ENCODE data around the gene NKPD1. TPM values are rescaled to one million over a fixed set of nuclear protein-coding genes. Genes with fewer than 3 reads are reported as not detected.

Gene NKPD1
- total and polyA plus RNA-seq, 10 donors: 0.17 to 0.77 (median 0.21) TPM; not detected in 1

GRCh38 chr19:45154064-45154827 lies 6.5 kb downstream of the NKPD1 start:
- Histone ChIP-seq H3K4me3 (peak overlapping the region in 5 of 8 donors; percentile 32 to 67 (median 36)), H3K36me3 (no peaks in the 10 kb centered on the region), H3K27ac (no peak overlapping the region), H3K27me3 (replicated peaks in 1 of 7) (peaks cover 0 to 89% (median 46%) of the 10 kb centered on the region in 7 donors), H3K9me3 (no peaks in the 10 kb centered on the region), H3K4me1 (peaks cover 25 to 33% (median 29%) of the 10 kb centered on the region in 6 donors)
- TF ChIP-seq POLR2AphosphoS5 (IDR thresholded peaks at IDR 0.05): peak in 1 of 3 donors; percentile 15
- no peak for TF ChIP-seq POLR2A (IDR thresholded peaks at IDR 0.05)
- WGBS, 5 donors: 53 to 67% (median 60%) methylated on average over 16 to 19 of the region's 19 CpGs
- DNase-seq: no peak
- intact Hi-C loops (cut with DNase I; ENCODE audit: low total_unique reads): no loop called here

GRCh38 chr19:45153339-45154063 lies 7.3 kb downstream of the NKPD1 start:
- peak overlapping the region; percentile 23 to 67 (median 36) for H3K4me3 ChIP-seq
- peaks cover 0 to 5% (median 0%) of the 10 kb centered on the region in 6 donors for H3K36me3 ChIP-seq
- peak overlapping the region in 2 of 8 donors; percentile 6 to 46 for H3K27ac ChIP-seq
- no peaks in the 10 kb centered on the region for H3K9me3 ChIP-seq
- intact Hi-C loops (cut with DNase I; ENCODE audit: low total_unique reads): no loop called here
- peaks cover 25 to 33% (median 29%) of the 10 kb centered on the region in 6 donors for H3K4me1 ChIP-seq
- peaks cover 0 to 82% (median 41%) of the 10 kb centered on the region in 7 donors for H3K27me3 ChIP-seq (replicated peaks in 1 of 7)
- no peak for TF ChIP-seq CTCF (IDR thresholded peaks at IDR 0.05 in 8 of 11, conservative IDR thresholded peaks at IDR 0.05 in 3 of 11)
- peak in 2 of 3 donors; percentile 14 to 33 for TF ChIP-seq POLR2AphosphoS5 (IDR thresholded peaks at IDR 0.05)
- TF ChIP-seq POLR2A (IDR thresholded peaks at IDR 0.05): no peak
- no peak for DNase-seq
- WGBS, 5 donors: 2 to 7% (median 4%) methylated on average over 31 to 69 of the region's 69 CpGs

GRCh38 chr19:45152504-45153338 lies 8.1 kb downstream of the NKPD1 start:
- peaks cover 0 to 74% (median 40%) of the 10 kb centered on the region in 7 donors for H3K27me3 ChIP-seq (replicated peaks in 1 of 7)
- intact Hi-C loops (cut with DNase I; ENCODE audit: low total_unique reads): no loop called here
- H3K4me1 ChIP-seq: peaks cover 25 to 33% (median 29%) of the 10 kb centered on the region in 6 donors
- peaks cover 0 to 13% (median 0%) of the 10 kb centered on the region in 6 donors for H3K36me3 ChIP-seq
- H3K9me3 ChIP-seq: no peaks in the 10 kb centered on the region
- DNase-seq: peak; percentile 84
- peak overlapping the region; percentile 23 to 67 (median 36) for H3K4me3 ChIP-seq
- peak; percentile 5 to 73 (median 65) for TF ChIP-seq POLR2AphosphoS5 (IDR thresholded peaks at IDR 0.05)
- no peak for TF ChIP-seq CTCF (IDR thresholded peaks at IDR 0.05 in 8 of 11, conservative IDR thresholded peaks at IDR 0.05 in 3 of 11)
- H3K27ac ChIP-seq: peak overlapping the region in 2 of 8 donors; percentile 6 to 46
- WGBS, 5 donors: 3 to 10% (median 4%) methylated on average over 49 to 91 of the region's 91 CpGs

- Histone ChIP-seq H3K4me1 (peaks cover 25 to 33% (median 29%) of the 10 kb centered on the region in 6 donors), H3K27ac (no peak overlapping the region), H3K36me3 (peaks cover 0 to 20% (median 0%) of the 10 kb centered on the region in 6 donors), H3K27me3 (replicated peaks in 1 of 7) (peaks cover 0 to 66% (median 40%) of the 10 kb centered on the region in 7 donors), H3K9me3 (no peaks in the 10 kb centered on the region), H3K4me3 (peak overlapping the region; percentile 1 to 67 (median 36))
- intact Hi-C loops (cut with DNase I; ENCODE audit: low total_unique reads): no loop called here
- no peak for TF ChIP-seq POLR2A (IDR thresholded peaks at IDR 0.05)
- peak in 1 of 3 donors; percentile 5 for TF ChIP-seq POLR2AphosphoS5 (IDR thresholded peaks at IDR 0.05)
- TF ChIP-seq CTCF (IDR thresholded peaks at IDR 0.05 in 8 of 11, conservative IDR thresholded peaks at IDR 0.05 in 3 of 11): peak in 1 of 11 experiments; percentile 1
- WGBS, 5 donors: 16 to 55% (median 19%) methylated on average over 11 to 64 of the region's 64 CpGs
- DNase-seq: no peak
Observed at GRCh38 chr19:45151821-45152503, 8.8 kb downstream of the NKPD1 start.

All from spleen (tissue), 11 donors.